Measurements from ENCODE around the gene SBDS. TPM values are rescaled to one million over a fixed set of nuclear protein-coding genes. Genes with fewer than 3 reads are reported as not detected.
A peak's percentile ranks its signal among the peaks of the same experiment; 100 is the strongest.
"Not testable (repeated sequence)": the region's sequence is repeated elsewhere in the genome, so short reads cannot be mapped to it uniquely, and the experiment has no call there.

SBDS gene
- 192 and 259 TPM in 2 replicates for total RNA-seq (2014; rRNA removed; shearing (Covaris generic))

DNA sequence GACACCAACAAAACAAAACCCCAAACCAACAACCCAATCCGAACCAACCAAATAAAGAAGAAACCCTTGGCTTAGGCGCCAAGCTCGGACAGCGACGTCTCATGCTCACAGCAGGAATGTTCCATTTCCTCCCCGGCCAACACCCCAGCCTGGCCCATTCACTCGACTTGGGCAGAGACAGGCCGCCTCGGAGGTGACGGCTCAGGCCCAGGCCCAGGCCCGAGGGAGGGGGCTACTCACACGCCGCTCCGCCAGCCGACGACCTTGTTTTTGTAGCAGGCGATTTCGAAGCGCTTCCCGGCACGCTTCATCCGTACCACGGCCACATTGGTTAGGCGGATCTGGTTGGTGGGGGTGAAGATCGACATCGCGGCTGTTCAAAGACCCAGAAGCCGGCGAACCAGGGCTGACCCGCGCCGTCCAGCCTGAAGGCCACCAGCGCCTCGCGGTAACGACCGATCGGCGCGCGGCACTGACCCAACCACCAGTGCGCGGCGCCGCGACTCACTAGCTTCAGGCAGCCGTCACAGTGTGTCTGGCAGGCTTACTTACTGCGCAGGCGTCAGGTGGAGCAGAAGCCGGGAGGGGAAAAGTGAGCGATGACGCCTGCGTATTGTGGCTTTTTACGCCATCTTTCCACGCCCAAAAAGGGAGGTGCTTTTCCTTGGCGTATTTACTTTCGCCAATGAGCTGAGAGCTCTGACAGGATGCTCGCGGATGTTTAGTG is at the start of gene SBDS:
TSS of gene SBDS (minus strand) at position 537 of the 727 bp plus-strand sequence. CDS start at position 368, 169 bp downstream.
- peak; percentile 100 for DNase-seq (ENCODE audit: low spot score)

GRCh38 chr7:67043559-67043930 is 48.2 kb upstream of the SBDS start:
- not testable (repeated sequence) for DNase-seq (ENCODE audit: low spot score)

DNA sequence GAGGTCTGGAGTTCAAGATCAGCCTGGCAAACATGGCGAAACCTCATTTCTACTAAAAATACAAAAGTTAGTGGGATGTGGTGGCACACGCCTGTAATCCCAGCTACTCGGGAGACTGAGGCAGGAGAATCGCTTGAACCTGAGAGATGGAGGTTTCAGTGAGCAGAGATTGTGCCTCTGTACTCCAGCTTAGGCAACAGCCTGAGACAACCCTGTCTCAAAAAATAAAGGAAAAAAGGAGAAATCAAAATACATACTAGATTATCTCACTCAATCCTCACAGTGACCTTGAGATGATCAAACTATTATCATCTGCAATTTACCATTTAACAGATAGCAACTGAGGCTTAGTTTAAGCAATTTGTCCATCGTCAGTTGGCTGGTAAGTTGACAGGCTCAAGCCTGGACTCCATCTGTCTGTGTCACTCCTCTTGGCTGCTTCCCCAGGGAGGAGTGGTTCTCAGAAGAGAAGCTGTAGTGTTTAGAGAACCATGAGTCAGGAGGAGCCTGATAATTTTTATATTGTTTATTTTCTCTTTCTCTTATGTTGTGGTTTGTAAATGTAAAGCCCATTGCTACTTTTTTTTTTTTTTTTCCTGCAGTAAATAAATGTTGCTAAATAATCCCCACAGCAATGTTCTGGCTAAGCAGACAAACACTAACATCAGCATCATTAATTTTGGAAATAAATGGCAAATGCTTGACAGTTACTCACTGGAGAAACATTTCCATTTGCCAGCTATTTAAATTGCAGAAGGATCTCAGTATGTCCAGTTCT is 47.6 kb upstream of the SBDS start:
- DNase-seq (ENCODE audit: low spot score): peak; percentile 88

- DNase-seq (ENCODE audit: low spot score): not testable (repeated sequence)
Measured at GRCh38 chr7:67040832-67041231, 45.4 kb upstream of the SBDS start.

DNA sequence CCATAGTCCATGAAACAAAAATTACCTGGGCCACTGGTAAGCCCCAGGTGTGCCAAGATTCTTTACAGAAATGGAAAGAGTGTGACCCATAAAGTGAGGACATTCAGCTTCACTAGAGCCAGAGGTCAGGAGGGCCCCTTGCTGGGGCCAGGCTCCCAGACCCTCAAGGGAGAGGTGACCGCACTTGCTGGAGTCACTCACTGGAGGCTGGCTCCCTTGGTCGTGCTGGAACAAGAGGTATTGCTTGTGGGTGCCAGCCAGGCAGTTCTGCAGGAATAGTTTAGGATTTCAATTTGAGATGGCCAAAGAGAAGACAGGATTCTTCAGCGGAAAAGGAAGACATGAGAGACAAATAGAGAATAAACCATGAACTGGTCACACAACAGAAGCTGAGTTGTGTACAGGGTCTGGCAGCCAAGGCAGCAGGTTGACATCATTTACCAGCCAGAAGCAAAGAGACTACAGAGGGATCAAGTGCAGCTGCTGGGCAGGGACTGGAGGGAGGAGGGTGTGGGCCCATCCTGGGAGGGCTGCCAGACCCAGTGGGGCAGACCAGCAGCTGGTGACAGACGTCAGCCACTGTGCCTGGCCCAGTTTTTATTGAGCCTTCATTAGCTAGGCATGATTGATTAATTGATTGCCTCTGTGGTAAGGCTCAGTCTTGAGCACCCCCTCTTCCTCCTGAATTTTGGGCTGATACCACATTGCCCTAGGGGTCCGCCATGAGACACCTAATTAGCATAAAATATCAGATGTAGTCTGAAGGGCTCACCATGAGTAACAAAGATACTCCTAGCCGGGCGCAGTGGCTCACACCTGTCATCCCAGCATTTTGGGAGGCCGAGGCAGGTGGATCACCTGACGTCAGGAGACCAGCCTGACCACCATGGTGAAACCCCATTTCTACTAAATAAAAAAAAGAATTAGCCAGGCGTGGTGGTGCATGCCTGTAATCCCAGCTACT is 41.3 kb upstream of the SBDS start:
- DNase-seq (ENCODE audit: low spot score): not testable (repeated sequence)

- no peak for DNase-seq (ENCODE audit: low spot score)
Measured at GRCh38 chr7:67033251-67033650, 37.9 kb upstream of the SBDS start.

DNA sequence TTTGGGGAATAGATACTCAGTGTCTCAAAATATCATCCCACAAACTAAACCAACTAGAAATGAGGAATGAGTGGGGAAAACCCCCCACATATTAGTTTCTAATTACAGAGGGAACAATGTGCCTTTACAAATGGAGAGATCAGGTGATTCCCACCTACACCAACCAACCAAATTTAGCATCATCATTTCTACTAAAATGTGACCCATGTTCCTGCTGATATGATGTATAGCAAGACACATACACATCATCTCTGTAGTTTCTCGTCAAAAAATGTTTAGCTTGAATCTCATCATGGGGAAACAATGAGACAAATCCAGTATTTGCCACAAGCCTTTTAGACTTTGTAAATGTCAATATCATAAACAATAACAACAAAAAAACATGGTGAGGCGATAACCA is 36.3 kb upstream of the SBDS start:
- not testable (repeated sequence) for DNase-seq (ENCODE audit: low spot score)

DNA sequence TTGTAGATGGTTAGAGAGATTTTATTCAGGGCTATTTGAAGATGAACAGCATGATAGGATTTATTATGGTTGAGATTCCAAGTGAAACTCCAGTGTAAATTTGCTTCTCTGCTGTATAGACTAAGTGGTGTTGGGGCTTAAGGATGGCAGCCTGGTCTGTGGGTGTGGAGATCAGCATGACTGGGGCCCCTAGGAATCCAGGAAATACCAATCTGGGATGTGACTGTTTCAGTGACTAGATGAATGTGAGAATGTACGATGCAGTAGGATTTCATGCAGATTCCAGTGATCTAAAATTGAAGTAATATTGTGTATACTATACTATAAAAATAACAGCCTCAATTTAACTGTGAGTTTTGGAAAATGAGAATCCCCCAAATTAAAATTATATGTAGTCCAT is 30.1 kb upstream of the SBDS start:
- peak; percentile 88 for DNase-seq (ENCODE audit: low spot score)

DNA sequence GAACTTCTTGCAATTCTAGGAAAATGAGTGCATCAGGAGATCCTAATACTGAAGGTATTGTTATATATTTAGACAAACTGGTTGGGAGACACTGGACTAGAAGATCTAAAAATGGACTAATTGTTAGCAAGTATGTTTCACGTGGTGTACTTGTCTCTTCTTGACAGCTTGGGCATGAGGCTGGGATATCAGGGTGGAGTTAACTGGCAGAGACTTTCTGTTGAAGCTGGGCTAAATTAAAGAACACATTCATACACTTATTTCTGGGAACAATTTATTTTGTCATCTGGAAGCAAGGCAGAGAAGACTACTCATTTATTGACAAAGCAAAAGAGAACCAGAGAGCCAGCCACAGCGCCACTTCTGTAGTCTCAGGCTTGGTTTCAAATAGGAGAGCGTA is 27.1 kb upstream of the SBDS start:
- no peak for DNase-seq (ENCODE audit: low spot score)

DNA sequence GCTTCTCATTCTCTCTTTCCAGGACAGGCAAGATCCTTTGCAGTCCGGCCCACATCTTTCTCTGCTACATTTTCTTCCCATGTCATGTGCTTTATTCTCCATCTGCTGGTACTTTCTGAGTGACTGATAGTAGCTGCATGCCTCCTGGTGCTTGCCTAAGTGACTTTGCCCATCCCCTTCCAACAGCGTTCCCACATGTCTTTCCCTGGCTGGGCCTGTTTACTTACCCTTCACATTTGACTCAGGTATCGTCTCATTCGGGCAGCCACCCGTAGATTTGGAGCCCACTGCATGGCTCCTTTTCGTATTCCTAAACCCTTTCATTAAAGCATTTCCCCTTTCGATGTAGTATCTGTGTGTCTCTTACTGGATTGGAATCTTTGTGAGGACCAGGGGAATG is 25.9 kb upstream of the SBDS start:
- DNase-seq (ENCODE audit: low spot score): no peak

GRCh38 chr7:67019562-67020390 is 24.4 kb upstream of the SBDS start:
- peak; percentile 74 for DNase-seq (ENCODE audit: low spot score)

DNA sequence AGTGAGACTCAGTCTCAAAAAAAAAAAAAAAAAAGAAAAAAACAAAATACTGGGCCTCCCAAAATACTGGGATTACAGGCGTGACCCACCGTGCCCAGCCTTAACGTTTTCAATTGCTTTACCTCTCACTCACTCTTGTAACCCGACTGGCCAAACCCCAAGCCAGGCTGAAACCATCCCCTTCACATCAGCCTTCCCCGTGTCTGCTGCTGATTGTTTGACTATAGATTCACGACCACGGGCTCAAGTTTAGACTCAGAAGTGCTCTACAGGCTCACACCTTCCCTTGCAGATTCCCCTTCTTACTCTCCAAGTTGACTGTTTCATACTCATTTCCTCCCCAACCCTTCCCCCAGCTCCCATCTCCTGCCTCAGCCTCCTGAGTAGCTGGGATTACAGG is 23.6 kb upstream of the SBDS start:
- no peak for DNase-seq (ENCODE audit: low spot score)

DNA sequence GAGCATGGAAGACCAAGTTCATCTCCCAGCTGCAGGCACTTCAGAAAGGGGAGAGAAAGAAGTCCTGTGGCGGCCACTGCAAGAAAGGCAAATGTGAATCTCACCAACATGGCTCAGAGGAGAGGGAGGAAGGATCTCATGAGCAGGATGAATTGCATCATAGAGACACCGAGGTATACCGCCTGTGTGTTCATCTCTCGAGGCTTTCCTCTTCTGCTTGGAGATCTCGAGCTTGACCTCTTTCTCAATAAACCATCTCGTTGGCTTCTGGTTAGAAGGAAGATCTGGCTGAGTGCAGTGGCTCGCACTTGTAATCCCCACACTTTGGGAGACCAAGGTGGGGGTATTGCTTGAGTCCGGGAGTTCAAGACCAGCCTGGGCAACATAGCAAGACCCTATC is 22.6 kb upstream of the SBDS start:
- DNase-seq (ENCODE audit: low spot score): not testable (repeated sequence)

- not testable (repeated sequence) for DNase-seq (ENCODE audit: low spot score)
Measured at GRCh38 chr7:67014076-67014622, 18.8 kb upstream of the SBDS start.

DNA sequence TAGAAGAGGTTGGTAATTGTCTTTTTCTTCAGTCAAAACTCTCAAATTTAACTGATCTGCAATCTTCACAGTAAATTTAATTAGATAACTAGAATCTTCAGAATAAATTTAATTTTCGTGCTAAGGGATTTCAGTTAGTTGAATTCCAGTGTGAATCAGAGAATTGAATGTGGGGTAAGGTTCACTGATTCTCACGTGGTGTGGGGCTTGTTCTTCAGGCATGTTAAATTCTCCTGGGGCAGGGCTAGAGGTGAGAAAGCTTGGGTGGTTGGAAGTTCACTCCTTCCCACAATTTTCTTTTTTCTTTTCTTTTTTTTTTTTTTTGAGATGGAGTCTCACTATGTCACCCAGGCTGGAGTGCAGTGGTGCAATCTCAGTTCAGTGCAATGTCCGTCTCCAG is 14.3 kb upstream of the SBDS start:
- not testable (repeated sequence) for DNase-seq (ENCODE audit: low spot score)

DNA sequence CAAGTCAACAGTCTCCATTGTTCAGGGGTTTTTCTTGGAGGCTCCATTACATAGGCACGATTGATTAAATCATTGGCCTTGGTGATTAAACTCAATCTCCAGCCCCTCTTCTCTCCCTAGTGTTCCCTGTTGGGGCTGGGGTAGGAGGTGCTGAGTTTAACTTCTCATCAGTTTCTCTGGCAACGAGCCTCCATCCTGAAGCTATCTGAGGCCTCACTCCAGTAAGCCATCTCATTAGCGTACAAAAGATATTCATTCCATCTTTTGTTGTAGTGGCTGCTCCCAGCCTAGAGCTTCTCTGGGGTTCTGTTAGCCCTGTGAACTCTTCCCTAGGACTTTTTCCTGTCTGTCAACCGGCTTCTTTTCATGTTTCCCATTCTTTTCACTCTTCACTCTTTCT is 12.9 kb upstream of the SBDS start:
- no peak for DNase-seq (ENCODE audit: low spot score)

DNA sequence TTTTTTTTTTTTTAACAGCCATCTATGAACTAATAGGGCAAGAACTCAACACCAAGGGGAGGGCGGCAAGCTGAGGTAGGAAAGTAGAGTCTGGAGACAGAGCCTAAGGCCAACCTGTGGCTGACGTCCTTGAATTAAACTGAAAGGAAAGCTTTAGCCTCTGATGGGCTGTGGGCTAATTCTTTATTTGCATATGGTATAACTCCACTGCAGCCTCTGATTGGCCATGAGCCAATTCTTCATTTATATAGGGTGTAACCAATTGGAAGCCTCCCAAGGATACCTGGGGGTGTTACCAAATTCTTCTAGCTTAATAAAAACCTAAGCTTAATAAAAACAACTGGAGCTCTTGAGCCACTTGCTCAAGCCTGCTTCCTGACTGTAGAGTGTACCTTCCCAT is 11.6 kb upstream of the SBDS start:
- no peak for DNase-seq (ENCODE audit: low spot score)

DNA sequence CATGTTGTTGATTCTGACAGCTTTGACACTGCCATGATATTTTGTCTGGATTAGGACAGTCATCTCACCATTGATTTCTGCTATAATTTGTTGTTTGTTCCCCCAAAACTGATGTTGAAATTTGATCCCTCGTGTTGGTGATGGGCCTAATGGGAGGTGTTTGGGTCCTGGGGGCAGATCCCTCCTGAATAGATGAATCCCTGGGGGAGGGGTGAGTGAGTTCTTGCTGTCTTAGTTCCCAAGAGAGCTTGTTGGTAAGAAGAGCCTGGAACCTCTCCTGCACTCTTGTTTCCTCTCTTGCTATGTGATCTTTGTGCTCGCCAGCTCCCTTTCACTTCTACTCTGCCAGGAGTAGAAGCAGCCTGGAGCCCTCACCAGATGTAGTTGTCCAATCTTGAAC is 8.8 kb upstream of the SBDS start:
- not testable (repeated sequence) for DNase-seq (ENCODE audit: low spot score)

- DNase-seq (ENCODE audit: low spot score): not testable (repeated sequence)
Measured at GRCh38 chr7:67000601-67001258, 5.3 kb upstream of the SBDS start.
